K562 (cell line): ENCODE measurements around the gene GPX5. TPM values are rescaled to one million over a fixed set of nuclear protein-coding genes. Genes with fewer than 3 reads are reported as not detected.

Experiments used
- BRD9 ChIP-seq: fragments of 450-650 bp; IDR thresholded peaks from 2 replicates; pipeline ENCODE4 v1.6.1; 2018; ENCODE audit warnings: low read depth; ENCODE audit not compliant: partially characterized antibody
- DMBX1 ChIP-seq: fragments of 250-450 bp; sonication (Bioruptor Pico); IDR thresholded peaks from 2 replicates; pipeline ENCODE4 v1.8.0; 2022; ENCODE audit warnings: inconsistent platforms, mild to moderate bottlenecking, moderate library complexity, borderline replicate concordance
- DNMT1 ChIP-seq: fragments of 450-650 bp; IDR thresholded peaks from 2 replicates; pipeline ENCODE4 v1.6.1; 2016; ENCODE audit warnings: antibody characterized with exemption, mild to moderate bottlenecking
- E2F1 ChIP-seq: sonication (generic); formaldehyde crosslinking; IDR thresholded peaks from 2 replicates; pipeline ENCODE4 v1.8.1; 2023; ENCODE audit warnings: mild to moderate bottlenecking, missing genetic modification reagents, moderate library complexity
- EP300 ChIP-seq: IDR thresholded peaks from 2 replicates; pipeline ENCODE4 v1.6.1; 2012; ENCODE audit warnings: low read length, improper control_type of control experiment
- HMGXB4 ChIP-seq: sonication (generic); formaldehyde crosslinking; IDR thresholded peaks from 2 replicates; pipeline ENCODE4 v1.8.1; 2023; ENCODE audit warnings: mild to moderate bottlenecking, missing genetic modification reagents
- HNRNPL ChIP-seq: fragments of 200-400 bp; formaldehyde crosslinking; IDR thresholded peaks from 2 replicates; pipeline ENCODE4 v1.6.1; 2017; ENCODE audit warnings: low read depth, mild to moderate bottlenecking, low read length
- NFIC ChIP-seq: fragments of 450-650 bp; IDR thresholded peaks from 2 replicates; pipeline ENCODE4 v1.6.1; 2017; ENCODE audit warnings: mild to moderate bottlenecking, inconsistent platforms
- POLR2AphosphoS5 ChIP-seq: IDR thresholded peaks from 2 replicates; pipeline ENCODE4 v1.6.1; 2011; ENCODE audit warnings: mild to moderate bottlenecking, low read depth, low read length, moderate library complexity; ENCODE audit not compliant: control insufficient read depth, insufficient read depth
- TGIF2 ChIP-seq: sonication (generic); formaldehyde crosslinking; IDR thresholded peaks from 2 replicates; pipeline ENCODE4 v1.8.1; 2022; ENCODE audit warnings: mild to moderate bottlenecking, missing genetic modification reagents, moderate library complexity
- ZC3H4 ChIP-seq: sonication (generic); formaldehyde crosslinking; IDR thresholded peaks from 2 replicates; pipeline ENCODE4 v1.9.0; 2021; ENCODE audit warnings: missing genetic modification reagents, borderline replicate concordance
- ZFX ChIP-seq: sonication (generic); formaldehyde crosslinking; IDR thresholded peaks from 2 replicates; pipeline ENCODE4 v1.8.0; 2022; ENCODE audit warnings: mild to moderate bottlenecking, missing genetic modification reagents, moderate library complexity
- ZNF398 ChIP-seq: fragments of 250-450 bp; sonication (Bioruptor Pico); IDR thresholded peaks from 2 replicates; pipeline ENCODE4 v1.8.0; 2021; ENCODE audit warnings: moderate library complexity, mild to moderate bottlenecking, inconsistent platforms
- ZNF41 ChIP-seq: fragments of 250-450 bp; sonication (Bioruptor Pico); conservative IDR thresholded peaks from 2 replicates; pipeline ENCODE4 v1.4.0; 2020; ENCODE audit warnings: mild to moderate bottlenecking
- polyA plus RNA-seq, 8 experiments: library from polyadenylated mRNA; depleted of rRNA in 4 of 8; stranded (reverse) in 5 of 8; unstranded in 3 of 8; fragments of >200 nt; fragmentation: Nextera tagmentation in 2 of 8; fragmentation: Illumina TruSeq in 1 of 8; extraction: Ambion mirVana in 2 of 8; extraction: Trizol in 1 of 8; gene quantifications; 2 replicates each; pipeline versions ENCODE4 v1.2.1 to v1.2.3, GENCODE V29; 2011 to 2014; ENCODE audit warnings: inconsistent platforms in 1 of 8, missing spikeins in 1 of 8
- total RNA-seq, 7 experiments: library from RNA; depleted of rRNA in 6 of 7; stranded (reverse); fragments of >200 nt in 6 of 7; fragmentation: Illumina TruSeq in 2 of 7; extraction: Trizol in 2 of 7; gene quantifications; 2 replicates each; pipeline versions ENCODE4 v1.2.1 to v1.2.3, GENCODE V29; 2011 to 2021; ENCODE audit warnings: low replicate concordance in 1 of 7

GPX5 gene
- total and polyA plus RNA-seq, 9 of the 15 experiments (the other 6 are each of a cell fraction or from before 2014, with no cell fraction given), result 0.07 to 0.18 (median 0.15) TPM; not detected in 6

- TF ChIP-seq HMGXB4 (CRISPR knock-in tag), result peak; percentile 96
- TF ChIP-seq HNRNPL, result peak; percentile 92
- TF ChIP-seq E2F1 (CRISPR knock-in tag), result peak; percentile 82; the same call in 1 of the 2 replicates
- peak; percentile 87; the same call in 1 of the 2 replicates for TF ChIP-seq TGIF2 (CRISPR knock-in tag)
- no peak for TF ChIP-seq ZC3H4
- TF ChIP-seq DNMT1, result no peak
- peak; percentile 83 for TF ChIP-seq NFIC
- peak; percentile 67 for TF ChIP-seq EP300
- 0 out of 2 replicates have a peak, but pooled peaks have one; percentile 29 for TF ChIP-seq ZNF41 (CRISPR knock-in tag)
- no peak for TF ChIP-seq ZNF398 (CRISPR knock-in tag)
- peak; percentile 49; the same call in 1 of the 2 replicates for TF ChIP-seq ZFX (CRISPR knock-in tag)
- peak; percentile 93 for TF ChIP-seq BRD9
- peak; percentile 66; the same call in 1 of the 2 replicates for TF ChIP-seq DMBX1 (CRISPR knock-in tag)
- peak; percentile 38; the same call in 1 of the 2 replicates for TF ChIP-seq POLR2AphosphoS5
Measured at GRCh38 chr6:28542440-28543296, 17.0 kb downstream of the GPX5 start (continued).
